ENCODE data around the gene VCX3A. TPM values are rescaled to one million over a fixed set of nuclear protein-coding genes. Genes with fewer than 3 reads are reported as not detected.

The VCX3A gene
- polyA plus RNA-seq, 1 of the 3 experiments (the other 2 are of a cell fraction): not detected

DNA sequence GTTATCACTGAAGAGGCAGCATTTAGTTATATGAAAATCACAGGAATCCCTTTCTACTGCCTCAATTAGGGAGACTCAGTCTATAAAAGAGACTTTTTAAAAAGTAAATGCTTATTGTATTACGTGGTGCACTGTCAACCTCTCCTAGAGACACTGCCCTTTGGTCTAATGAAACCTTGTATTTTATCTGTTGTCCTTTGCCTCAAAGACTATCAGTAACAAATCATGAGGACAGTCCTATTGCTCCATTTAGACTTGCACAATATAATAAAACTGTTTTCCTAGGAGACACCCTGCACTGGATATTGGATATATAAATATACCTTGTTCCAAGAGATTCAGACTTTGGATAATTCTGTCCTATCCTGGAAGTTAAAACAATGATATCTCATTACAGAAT is 34.2 kb downstream of the VCX3A start:
- no peaks in the 10 kb centered on the region for H3K4me1 ChIP-seq (ENCODE audit: control insufficient read depth in 1 of 2, insufficient read depth in 2 of 2, low read depth in 1 of 2, low read length in 1 of 2)
- H3K9ac ChIP-seq: no peak overlapping the region
- CTCF ChIA-PET: no interaction called here
- TF ChIP-seq, protein P1, sequence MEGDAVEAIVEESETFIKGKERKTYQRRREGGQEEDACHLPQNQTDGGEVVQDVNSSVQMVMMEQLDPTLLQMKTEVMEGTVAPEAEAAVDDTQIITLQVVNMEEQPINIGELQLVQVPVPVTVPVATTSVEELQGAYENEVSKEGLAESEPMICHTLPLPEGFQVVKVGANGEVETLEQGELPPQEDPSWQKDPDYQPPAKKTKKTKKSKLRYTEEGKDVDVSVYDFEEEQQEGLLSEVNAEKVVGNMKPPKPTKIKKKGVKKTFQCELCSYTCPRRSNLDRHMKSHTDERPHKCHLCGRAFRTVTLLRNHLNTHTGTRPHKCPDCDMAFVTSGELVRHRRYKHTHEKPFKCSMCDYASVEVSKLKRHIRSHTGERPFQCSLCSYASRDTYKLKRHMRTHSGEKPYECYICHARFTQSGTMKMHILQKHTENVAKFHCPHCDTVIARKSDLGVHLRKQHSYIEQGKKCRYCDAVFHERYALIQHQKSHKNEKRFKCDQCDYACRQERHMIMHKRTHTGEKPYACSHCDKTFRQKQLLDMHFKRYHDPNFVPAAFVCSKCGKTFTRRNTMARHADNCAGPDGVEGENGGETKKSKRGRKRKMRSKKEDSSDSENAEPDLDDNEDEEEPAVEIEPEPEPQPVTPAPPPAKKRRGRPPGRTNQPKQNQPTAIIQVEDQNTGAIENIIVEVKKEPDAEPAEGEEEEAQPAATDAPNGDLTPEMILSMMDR (IDR thresholded peaks at IDR 0.05): no peak
- TF ChIP-seq TAF1 (IDR thresholded peaks at IDR 0.05; ENCODE audit: borderline replicate concordance, low read depth, low read length) (no peak), GATA2 (CRISPR knock-in tag; IDR thresholded peaks at IDR 0.05) (no peak), NRF1 (IDR thresholded peaks at IDR 0.05; ENCODE audit: low read depth, low read length) (no peak), TCF12 (IDR thresholded peaks at IDR 0.05) (no peak), RFX5 (IDR thresholded peaks at IDR 0.05; ENCODE audit: low read length) (no peak), YY1 (IDR thresholded peaks at IDR 0.05; ENCODE audit: low read depth) (no peak), SMC3 (IDR thresholded peaks at IDR 0.05; ENCODE audit: low read depth, low read length) (no peak), POLR2AphosphoS5 (IDR thresholded peaks at IDR 0.05; ENCODE audit: low read depth, low read length) (no peak), FOXM1 (IDR thresholded peaks at IDR 0.05; ENCODE audit: low read depth) (no peak), ELF1 (IDR thresholded peaks at IDR 0.05) (no peak), TEAD4 (IDR thresholded peaks at IDR 0.05; ENCODE audit: borderline replicate concordance, insufficient read depth) (no peak), EZH2phosphoT487 (IDR thresholded peaks at IDR 0.05; ENCODE audit: borderline replicate concordance, low read depth) (no peak), MXI1 (IDR thresholded peaks at IDR 0.05; ENCODE audit: low read depth, low read length) (no peak), FOXJ3 (CRISPR knock-in tag; IDR thresholded peaks at IDR 0.05) (no peak), RXRA (IDR thresholded peaks at IDR 0.05; ENCODE audit: borderline replicate concordance, low read depth) (no peak)
- TF ChIP-seq, protein P2, sequence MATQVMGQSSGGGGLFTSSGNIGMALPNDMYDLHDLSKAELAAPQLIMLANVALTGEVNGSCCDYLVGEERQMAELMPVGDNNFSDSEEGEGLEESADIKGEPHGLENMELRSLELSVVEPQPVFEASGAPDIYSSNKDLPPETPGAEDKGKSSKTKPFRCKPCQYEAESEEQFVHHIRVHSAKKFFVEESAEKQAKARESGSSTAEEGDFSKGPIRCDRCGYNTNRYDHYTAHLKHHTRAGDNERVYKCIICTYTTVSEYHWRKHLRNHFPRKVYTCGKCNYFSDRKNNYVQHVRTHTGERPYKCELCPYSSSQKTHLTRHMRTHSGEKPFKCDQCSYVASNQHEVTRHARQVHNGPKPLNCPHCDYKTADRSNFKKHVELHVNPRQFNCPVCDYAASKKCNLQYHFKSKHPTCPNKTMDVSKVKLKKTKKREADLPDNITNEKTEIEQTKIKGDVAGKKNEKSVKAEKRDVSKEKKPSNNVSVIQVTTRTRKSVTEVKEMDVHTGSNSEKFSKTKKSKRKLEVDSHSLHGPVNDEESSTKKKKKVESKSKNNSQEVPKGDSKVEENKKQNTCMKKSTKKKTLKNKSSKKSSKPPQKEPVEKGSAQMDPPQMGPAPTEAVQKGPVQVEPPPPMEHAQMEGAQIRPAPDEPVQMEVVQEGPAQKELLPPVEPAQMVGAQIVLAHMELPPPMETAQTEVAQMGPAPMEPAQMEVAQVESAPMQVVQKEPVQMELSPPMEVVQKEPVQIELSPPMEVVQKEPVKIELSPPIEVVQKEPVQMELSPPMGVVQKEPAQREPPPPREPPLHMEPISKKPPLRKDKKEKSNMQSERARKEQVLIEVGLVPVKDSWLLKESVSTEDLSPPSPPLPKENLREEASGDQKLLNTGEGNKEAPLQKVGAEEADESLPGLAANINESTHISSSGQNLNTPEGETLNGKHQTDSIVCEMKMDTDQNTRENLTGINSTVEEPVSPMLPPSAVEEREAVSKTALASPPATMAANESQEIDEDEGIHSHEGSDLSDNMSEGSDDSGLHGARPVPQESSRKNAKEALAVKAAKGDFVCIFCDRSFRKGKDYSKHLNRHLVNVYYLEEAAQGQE (IDR thresholded peaks at IDR 0.05; ENCODE audit: low read depth, low read length): no peak
- TF ChIP-seq, protein P3, sequence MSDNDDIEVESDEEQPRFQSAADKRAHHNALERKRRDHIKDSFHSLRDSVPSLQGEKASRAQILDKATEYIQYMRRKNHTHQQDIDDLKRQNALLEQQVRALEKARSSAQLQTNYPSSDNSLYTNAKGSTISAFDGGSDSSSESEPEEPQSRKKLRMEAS (IDR thresholded peaks at IDR 0.05; ENCODE audit: low read depth): no peak
- TF ChIP-seq, protein P4, sequence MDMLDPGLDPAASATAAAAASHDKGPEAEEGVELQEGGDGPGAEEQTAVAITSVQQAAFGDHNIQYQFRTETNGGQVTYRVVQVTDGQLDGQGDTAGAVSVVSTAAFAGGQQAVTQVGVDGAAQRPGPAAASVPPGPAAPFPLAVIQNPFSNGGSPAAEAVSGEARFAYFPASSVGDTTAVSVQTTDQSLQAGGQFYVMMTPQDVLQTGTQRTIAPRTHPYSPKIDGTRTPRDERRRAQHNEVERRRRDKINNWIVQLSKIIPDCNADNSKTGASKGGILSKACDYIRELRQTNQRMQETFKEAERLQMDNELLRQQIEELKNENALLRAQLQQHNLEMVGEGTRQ (IDR thresholded peaks at IDR 0.05; ENCODE audit: borderline replicate concordance, low read depth, low read length): no peak
- no peak overlapping the region for H2AFZ ChIP-seq (ENCODE audit: low read depth)
- no peaks in the 10 kb centered on the region for H3K9me3 ChIP-seq
- no peaks in the 10 kb centered on the region for H3K9me2 ChIP-seq
- POLR2A ChIA-PET: no interaction called here
- no peaks in the 10 kb centered on the region for H3K79me2 ChIP-seq (ENCODE audit: insufficient read depth)
- no peaks in the 10 kb centered on the region for H4K20me1 ChIP-seq (ENCODE audit: insufficient read depth)
- H3K36me3 ChIP-seq (replicated peaks in 1 of 2; ENCODE audit: control insufficient read depth in 1 of 2, insufficient read depth in 2 of 2, low read length in 1 of 2): no peaks in the 10 kb centered on the region
- H3K27me3 ChIP-seq (ENCODE audit: insufficient read depth): no peaks in the 10 kb centered on the region
- H3K4me2 ChIP-seq: no peak overlapping the region
- no peaks in the 10 kb centered on the region for H3F3A ChIP-seq (replicated peaks; ENCODE audit: insufficient read depth)
- no peak for DNase-seq
- WGBS (ENCODE audit: low lambda C conversion rate): 0% methylated on average over 1 of the region's 1 CpG
- no peak overlapping the region for H3K27ac ChIP-seq (ENCODE audit: low read depth in 2 of 2, low read length in 1 of 2)
- H3K4me3 ChIP-seq (ENCODE audit: low read depth in 2 of 2, low read length in 1 of 2): no peak overlapping the region

Data from SK-N-SH (cell line).